GM12878 (cell line): ENCODE results near the gene NUDT3. TPM values are rescaled to one million over a fixed set of nuclear protein-coding genes. Genes with fewer than 3 reads are reported as not detected.

Source experiments
- ATAC-seq: fragments of 200-7000 bp; cut with Tn5 transposase; 3 replicates; pipeline ENCODE4 v1.9.1; 2020; ENCODE audit warnings: mild to moderate bottlenecking, moderate library complexity
- BruUV-seq: library from RNA; stranded (reverse); fragments of 400-500 nt; replicated peaks from 2 replicates; lab custom pipeline; 2021; lab: Mats Ljungman, UMichigan
- CTCF ChIA-PET: fragments of 300-600 bp; sonication (Branson Sonifier 250); formaldehyde crosslinking; extraction: SDS; loops from one replicate; lab custom pipeline; 2021; ENCODE audit warnings: inconsistent platforms; lab: Yijun Ruan, JAX
- POLR2A ChIA-PET: fragments of 350-600 bp; formaldehyde crosslinking; extraction: SDS; loops from one replicate; lab custom pipeline; 2021; ENCODE audit warnings: inconsistent platforms; lab: Charles Lee
- RAD21 ChIA-PET: fragments of 300-600 bp; sonication (Branson Sonifier 250); formaldehyde crosslinking; loops from one replicate; lab custom pipeline; 2023; ENCODE audit warnings: antibody characterized with exemption; ENCODE audit not compliant: unreplicated experiment; lab: Charles Lee
- SMC1A ChIA-PET: fragments of 300-600 bp; sonication (Branson Sonifier 250); formaldehyde crosslinking; loops from one replicate; lab custom pipeline; 2023; ENCODE audit not compliant: unreplicated experiment, uncharacterized antibody; lab: Charles Lee
- DNase-seq: peaks from one replicate; pipeline ENCODE4 v3.0.0-alpha.2; 2011; ENCODE audit warnings: low read depth, low spot score
- FAIRE-seq: peaks from 3 replicates; lab custom pipeline; 2011; peaks lifted over from hg19 to GRCh38; lab: Jason Lieb, UNC
- H2AFZ ChIP-seq: 2 replicates; pipeline ENCODE4 v1.6.0; 2011; ENCODE audit warnings: low read depth, low read length, control low read depth; ENCODE audit not compliant: control insufficient read depth
- H3K27ac ChIP-seq: 2 replicates; pipeline ENCODE4 v1.5.1; 2011; ENCODE audit warnings: control low read depth; ENCODE audit not compliant: control insufficient read depth, insufficient read depth
- H3K27me3 ChIP-seq, 2 experiments: replicated peaks in 1 of 2; 2 replicates each; pipeline versions ENCODE4 v1.6.0 to v1.6.1; 2011; ENCODE audit warnings: low read length in 1 of 2; ENCODE audit not compliant: control insufficient read depth in 2 of 2, insufficient read depth in 2 of 2
- H3K36me3 ChIP-seq, 2 experiments: 2 replicates each; pipeline ENCODE4 v1.5.1; 2011; ENCODE audit warnings: low read length in 1 of 2; ENCODE audit not compliant: control insufficient read depth in 2 of 2, insufficient read depth in 2 of 2
- H3K4me1 ChIP-seq: 2 replicates; pipeline ENCODE4 v1.6.1; 2011; ENCODE audit warnings: mild to moderate bottlenecking, low read length, moderate library complexity, mixed read lengths; ENCODE audit not compliant: control insufficient read depth, insufficient read depth
- H3K4me2 ChIP-seq: 2 replicates; pipeline ENCODE4 v1.6.0; 2011; ENCODE audit warnings: control low read depth; ENCODE audit not compliant: control insufficient read depth, insufficient read depth
- H3K4me3 ChIP-seq: fragments of 200-600 bp; sonication (generic); 2 replicates; pipeline ENCODE4 v1.5.1; 2016
- H3K79me2 ChIP-seq: 2 replicates; pipeline ENCODE4 v1.6.0; 2011; ENCODE audit warnings: low read length; ENCODE audit not compliant: control insufficient read depth, insufficient read depth
- H3K9ac ChIP-seq: 2 replicates; pipeline ENCODE4 v1.8.0; 2011; ENCODE audit warnings: low read length, control low read depth, mixed read lengths; ENCODE audit not compliant: control insufficient read depth, insufficient read depth
- H3K9me3 ChIP-seq: replicated peaks from 3 replicates; pipeline ENCODE4 v1.5.1; 2011; ENCODE audit warnings: mild to moderate bottlenecking, low read length; ENCODE audit not compliant: control insufficient read depth, insufficient read depth
- H4K20me1 ChIP-seq: 2 replicates; pipeline ENCODE4 v1.6.0; 2011; ENCODE audit not compliant: control insufficient read depth, insufficient read depth
- CHD4 ChIP-seq: fragments of 200-600 bp; sonication (generic); IDR thresholded peaks from 2 replicates; pipeline ENCODE4 v1.6.1; 2016; ENCODE audit warnings: mild to moderate bottlenecking
- CREB1 ChIP-seq: IDR thresholded peaks from 2 replicates; pipeline ENCODE4 v1.6.1; 2012; ENCODE audit warnings: low read depth, mild to moderate bottlenecking, inconsistent platforms
- HCFC1 ChIP-seq: fragments of 150-350 bp; IDR thresholded peaks from 2 replicates; pipeline ENCODE4 v1.6.1; 2014; ENCODE audit warnings: low read length
- MLLT1 ChIP-seq: fragments of 450-650 bp; IDR thresholded peaks from 2 replicates; pipeline ENCODE4 v1.6.1; 2016; ENCODE audit warnings: mild to moderate bottlenecking
- NBN ChIP-seq: fragments of 450-650 bp; IDR thresholded peaks from 2 replicates; pipeline ENCODE4 v1.6.1; 2016
- NR2C1 ChIP-seq: fragments of 450-650 bp; IDR thresholded peaks from 2 replicates; pipeline ENCODE4 v1.6.1; 2017; ENCODE audit warnings: antibody characterized with exemption, mild to moderate bottlenecking, moderate library complexity
- NRF1 ChIP-seq: conservative IDR thresholded peaks from 2 replicates; pipeline ENCODE4 v1.6.1; 2011; ENCODE audit warnings: mild to moderate bottlenecking, low read depth, low read length, improper control_type of control experiment
- PBX3 ChIP-seq: IDR thresholded peaks from 2 replicates; pipeline ENCODE4 v1.6.1; 2011; ENCODE audit warnings: mild to moderate bottlenecking, low read depth, low read length, moderate library complexity; ENCODE audit not compliant: insufficient replicate concordance
- POLR2AphosphoS5 ChIP-seq: IDR thresholded peaks from 2 replicates; pipeline ENCODE4 v1.6.1; 2011; ENCODE audit warnings: mild to moderate bottlenecking, low read length, inconsistent platforms
- SMAD1 ChIP-seq: fragments of 450-650 bp; IDR thresholded peaks from 2 replicates; pipeline ENCODE4 v1.6.1; 2018; ENCODE audit warnings: mild to moderate bottlenecking, low read depth; ENCODE audit not compliant: partially characterized antibody
- SMAD5 ChIP-seq: IDR thresholded peaks from 2 replicates; pipeline ENCODE4 v1.6.1; 2016; ENCODE audit warnings: antibody characterized with exemption, low read depth
- STAT3 ChIP-seq: IDR thresholded peaks from 2 replicates; pipeline ENCODE4 v1.6.1; 2011; ENCODE audit warnings: low read depth, low read length, improper control_type of control experiment
- TCF12 ChIP-seq: IDR thresholded peaks from 2 replicates; pipeline ENCODE4 v1.6.1; 2011; ENCODE audit warnings: low read depth, mild to moderate bottlenecking, low read length
- USF2 ChIP-seq: IDR thresholded peaks from 2 replicates; pipeline ENCODE4 v1.6.1; 2011; ENCODE audit warnings: low read depth, low read length, improper control_type of control experiment, borderline replicate concordance
- ZBTB33 ChIP-seq: fragments of 450-650 bp; IDR thresholded peaks from 2 replicates; pipeline ENCODE4 v1.6.1; 2017; ENCODE audit warnings: mild to moderate bottlenecking
- WGBS: methylation state at CpG from one replicate; pipeline ENCODE4 v1.1.6; 2016; ENCODE audit warnings: low lambda C conversion rate; ENCODE audit not compliant: insufficient replicate concordance, insufficient coverage; ENCODE audit errors: missing lambda C conversion rate; 5-methylcytosine and 5-hydroxymethylcytosine counted together
- in situ Hi-C: fragments of 300-500 bp; cut with MboI; formaldehyde crosslinking; loops from 9 replicates; pipeline ENCODE4 v1.14.3; 2018; ENCODE audit warnings: mixed read lengths
- intact Hi-C: fragments of 100-400 bp; cut with micrococcal nuclease; formaldehyde crosslinking; loops from one replicate; pipeline ENCODE4 v1.14.2; 2022; ENCODE audit not compliant: unreplicated experiment
- polyA plus RNA-seq, 11 experiments: library from polyadenylated mRNA; depleted of rRNA in 4 of 11; unstranded in 6 of 11; stranded (reverse) in 5 of 11; fragments of >200 nt; fragmentation: Nextera tagmentation in 4 of 11; fragmentation: Illumina TruSeq in 1 of 11; extraction: Ambion mirVana in 4 of 11; extraction: Trizol in 1 of 11; gene quantifications; 1 replicate in 1 of 11; 2 replicates in 10 of 11; pipeline versions ENCODE4 v1.2.1 to v1.2.3, GENCODE V29; 2011 to 2016; ENCODE audit warnings: inconsistent platforms in 2 of 11, missing spikeins in 2 of 11, low read depth in 1 of 11
- total RNA-seq, 4 experiments: library from RNA; depleted of rRNA in 3 of 4; stranded (reverse); fragments of >200 nt in 3 of 4; fragmentation: Illumina TruSeq in 1 of 4; extraction: Trizol in 1 of 4; gene quantifications; 2 replicates each; pipeline versions ENCODE4 v1.2.1 to v1.2.3, GENCODE V29; 2013 to 2021

The NUDT3 gene
- total and polyA plus RNA-seq, 10 of the 15 experiments (the other 5 are each of a cell fraction or from before 2014, with no cell fraction given), result 2.4 to 32.3 (median 25.5) TPM

GRCh38 chr6:34248727-34249468 is 143.6 kb downstream of the NUDT3 start, which contains the start of gene SMIM29:
Gene SMIM29 (minus strand): TSS chr6:34249006. CDS start chr6:34247791, 1,215 bp downstream.
- SMC1A ChIA-PET, result interaction anchor here (0.7 to 6.6 kb wide), 29 partner anchors 17 to 360 kb away, joined by 3 to 152 read pairs (median 4); partner anchors contain the start of genes NUDT3 and RPS10
- Histone ChIP-seq H3K9me3 (no peaks in the 10 kb centered on the region), H3K4me2 (peak within 1 kb of the TSS; percentile 99), H3K9ac (peak within 1 kb of the TSS; percentile 91), H2AFZ (peak within 1 kb of the TSS; percentile 93), H3K4me3 (peak within 1 kb of the TSS; percentile 84), H4K20me1 (no peaks in the 10 kb centered on the region), H3K27me3 (no peaks in the 10 kb centered on the region), H3K79me2 (peaks cover 7% of the 10 kb centered on the region), H3K27ac (peak within 1 kb of the TSS; percentile 78), H3K4me1 (peaks cover 19% of the 10 kb centered on the region), H3K36me3 (peaks cover 2 to 4% of the 10 kb centered on the region in 2 experiments; a peak in 3 of 4 replicates)
- 2% methylated on average over 62 of the region's 79 CpGs for WGBS
- DNase-seq, result peak; percentile 62
- RAD21 ChIA-PET, result interaction anchor here (0.6 to 5.1 kb wide), 27 partner anchors 12 to 891 kb away, joined by 3 to 148 read pairs (median 7); partner anchors contain the start of genes BLTP3A, HMGA1, NUDT3 and RPS10
- CTCF ChIA-PET, result interaction anchor here (0.8 to 6.7 kb wide), 36 partner anchors 8 to 959 kb away, joined by 3 to 180 read pairs (median 5); partner anchors contain the start of genes HMGA1, NUDT3 and RPS10
- no TSS peak for BruUV-seq
- peak; percentile 88 for ATAC-seq
- intact Hi-C loops (loop anchor here (1.0 to 5.0 kb wide), 3 partner anchors 144 to 358 kb away; partner anchors contain the start of gene NUDT3), in situ Hi-C loops (loop anchor here (25.0 kb wide), 1 partner anchor 363 kb away; no protein-coding TSS in a partner anchor)
- FAIRE-seq, result peak; percentile 97
- POLR2A ChIA-PET, result interaction anchor here (0.7 to 4.4 kb wide), 10 partner anchors 12 to 173 kb away, joined by 3 to 41 read pairs (median 5); partner anchors contain the start of gene HMGA1
- TF ChIP-seq CREB1, result no peak
- no peak for TF ChIP-seq SMAD1
- TF ChIP-seq NRF1, result no peak
- no peak; the same call in 1 of the 2 replicates for TF ChIP-seq NBN
- TF ChIP-seq HCFC1, result peak; percentile 41
- no peak for TF ChIP-seq PBX3
- TF ChIP-seq STAT3, result no peak
- TF ChIP-seq TCF12, result no peak
- TF ChIP-seq MLLT1, result no peak; the same call in 1 of the 2 replicates
- no peak for TF ChIP-seq SMAD5
- 0 out of 2 replicates have a peak, but pooled peaks have one; percentile 31 for TF ChIP-seq POLR2AphosphoS5
- no peak for TF ChIP-seq ZBTB33
- TF ChIP-seq CHD4, result no peak
- TF ChIP-seq USF2, result no peak; the same call in 1 of the 2 replicates
- TF ChIP-seq NR2C1, result no peak
